Measurements from ENCODE around the gene ONECUT2. TPM values are rescaled to one million over a fixed set of nuclear protein-coding genes. Genes with fewer than 3 reads are reported as not detected.

Gene ONECUT2
- 0.32 to 0.48 TPM (median 0.38 TPM) in 5 replicates for total RNA-seq (2022; extraction: Qiagen RNA extraction; ENCODE audit: low read depth)

DNA sequence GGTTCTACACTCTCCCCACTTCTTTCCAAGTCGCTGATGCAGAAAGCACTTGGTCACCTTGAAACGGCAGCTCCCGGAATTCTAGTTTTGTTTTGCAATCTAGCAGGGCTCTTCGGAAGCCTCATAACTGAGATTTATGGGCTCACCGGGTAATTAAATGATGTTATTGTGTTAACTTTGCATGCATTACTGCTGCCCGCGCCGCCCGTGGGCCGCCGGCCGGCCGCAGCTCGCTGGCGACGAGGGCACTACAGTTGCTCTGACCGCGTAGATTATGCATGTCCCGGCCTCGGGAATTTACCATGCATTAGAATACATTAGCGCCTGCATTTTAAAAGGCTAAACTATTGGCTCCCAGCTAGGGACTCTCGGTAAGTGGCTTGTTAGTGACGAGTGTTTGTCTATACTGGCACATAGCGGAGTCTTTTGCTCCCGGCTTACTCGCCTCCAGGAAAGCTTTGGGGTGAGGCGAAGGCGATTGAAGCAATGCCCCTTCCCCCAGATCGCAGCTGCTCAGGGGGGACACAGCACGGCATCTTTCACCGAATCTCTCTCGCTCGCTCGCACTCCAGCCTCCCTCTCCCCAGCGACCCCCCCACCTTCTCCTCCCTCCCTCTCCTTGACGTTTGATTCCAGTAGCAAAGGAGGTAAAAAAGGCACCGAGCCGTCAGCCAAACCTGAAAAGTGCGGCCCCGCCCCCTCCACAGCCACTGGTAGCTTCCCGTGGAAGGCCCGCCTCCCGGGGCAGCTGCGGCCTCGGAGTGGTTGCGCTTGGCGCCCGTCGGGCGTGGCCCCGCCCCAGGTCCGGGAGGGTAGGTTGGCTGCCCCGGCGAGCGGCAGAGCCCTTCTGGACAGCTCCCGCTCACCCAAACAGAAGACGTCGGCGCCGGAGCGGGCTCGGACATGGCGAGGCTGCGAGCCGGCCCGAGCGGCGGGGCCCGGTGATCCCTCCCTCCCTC is at the start of gene ONECUT2:
TSS of gene ONECUT2 (plus strand) at position 839 of the 959 bp plus-strand sequence. CDS start 343 bp downstream, outside the sequence.

Other genes with a start within 250 kb of the ONECUT2 start
- gene ST8SIA3, start 82.8 kb upstream of the ONECUT2 start, total RNA-seq (2022; extraction: Qiagen RNA extraction; ENCODE audit: low read depth) = not detected in 5 replicates
- gene FECH, start 151.3 kb downstream of the ONECUT2 start, total RNA-seq (2022; extraction: Qiagen RNA extraction; ENCODE audit: low read depth) = 33.2 to 39.7 TPM (median 36.2 TPM) in 5 replicates
- gene NARS1, start 186.5 kb downstream of the ONECUT2 start, total RNA-seq (2022; extraction: Qiagen RNA extraction; ENCODE audit: low read depth) = 76.0 to 156 TPM (median 99.5 TPM) in 5 replicates